HG02798 (cell line): Measurements from ENCODE around the gene IL17RC.
"Not testable (repeated sequence)": the region's sequence is repeated elsewhere in the genome, so short reads cannot be mapped to it uniquely, and the experiment has no call there.

ENCODE experiments used
- ATAC-seq: cut with Tn5 transposase; IDR thresholded peaks from one replicate; pipeline ENCODE4 v1.9.1; 2021; ENCODE audit warnings: mild to moderate bottlenecking; ENCODE audit not compliant: unreplicated experiment, poor library complexity

The IL17RC gene

DNA sequence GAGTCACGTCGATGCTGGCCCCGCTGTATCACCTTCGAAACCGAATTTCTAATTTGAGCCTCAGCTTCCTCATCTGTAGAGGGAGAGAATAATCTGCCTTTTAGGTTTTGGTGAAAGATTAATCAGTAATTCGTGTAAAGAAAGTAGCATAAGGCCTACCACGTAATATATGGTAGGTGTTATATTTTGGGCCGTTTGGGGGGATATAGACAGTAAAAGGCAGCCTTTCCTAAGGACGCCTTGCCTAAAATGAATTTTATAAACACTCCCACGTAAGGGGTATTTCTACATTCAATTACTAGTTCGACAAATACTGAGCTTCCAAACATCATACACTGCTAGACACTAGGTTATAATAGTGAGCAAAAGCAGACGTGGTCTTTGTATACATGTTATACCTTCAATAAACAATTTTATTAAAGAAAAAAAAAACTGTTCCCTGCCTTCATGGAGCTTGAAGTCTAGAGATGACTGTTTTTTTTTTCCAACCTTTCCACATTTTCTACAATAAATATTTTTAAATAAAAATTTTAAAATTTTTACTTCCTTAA lies 25.8 kb upstream of the IL17RC start:
- no peak for ATAC-seq

DNA sequence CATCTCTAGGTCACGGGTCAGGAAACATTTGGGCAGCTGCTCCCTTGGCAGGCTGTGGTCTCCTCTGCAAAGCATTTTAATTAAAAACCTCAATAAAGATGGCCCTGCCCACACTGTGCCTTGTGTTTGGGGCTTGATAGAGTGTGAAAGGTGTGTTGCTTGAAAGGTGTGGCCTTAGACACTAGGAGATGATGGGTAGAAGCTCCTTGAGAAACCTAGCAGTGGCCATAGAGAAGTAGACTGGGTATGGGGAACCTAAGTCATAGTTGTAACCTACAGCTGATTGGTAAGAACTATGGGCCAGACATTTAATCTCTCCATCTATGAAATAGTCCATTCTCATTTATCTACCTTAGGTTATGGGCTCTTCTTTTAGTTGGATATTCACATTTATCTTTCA lies 23.2 kb upstream of the IL17RC start:
- ATAC-seq = no peak

DNA sequence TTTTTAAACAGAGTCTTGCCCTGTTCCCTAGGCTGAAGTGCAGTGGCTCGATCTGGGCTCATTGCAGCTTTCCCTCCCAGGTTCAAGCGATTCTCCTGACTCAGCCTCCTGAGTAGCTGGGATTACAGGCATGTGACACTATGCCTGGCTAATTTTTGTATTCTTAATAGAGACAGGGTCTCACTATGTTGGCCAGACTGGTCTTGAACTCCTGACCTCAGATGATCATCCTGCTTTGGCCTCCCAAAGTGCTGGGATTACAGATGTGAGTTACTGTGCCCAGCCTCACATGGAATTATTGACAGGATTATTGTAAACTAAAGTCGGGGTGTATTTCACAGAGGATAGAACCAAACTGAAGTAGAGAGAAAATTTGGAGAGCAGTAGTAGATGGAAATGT lies 21.2 kb upstream of the IL17RC start:
- not testable (repeated sequence) for ATAC-seq

DNA sequence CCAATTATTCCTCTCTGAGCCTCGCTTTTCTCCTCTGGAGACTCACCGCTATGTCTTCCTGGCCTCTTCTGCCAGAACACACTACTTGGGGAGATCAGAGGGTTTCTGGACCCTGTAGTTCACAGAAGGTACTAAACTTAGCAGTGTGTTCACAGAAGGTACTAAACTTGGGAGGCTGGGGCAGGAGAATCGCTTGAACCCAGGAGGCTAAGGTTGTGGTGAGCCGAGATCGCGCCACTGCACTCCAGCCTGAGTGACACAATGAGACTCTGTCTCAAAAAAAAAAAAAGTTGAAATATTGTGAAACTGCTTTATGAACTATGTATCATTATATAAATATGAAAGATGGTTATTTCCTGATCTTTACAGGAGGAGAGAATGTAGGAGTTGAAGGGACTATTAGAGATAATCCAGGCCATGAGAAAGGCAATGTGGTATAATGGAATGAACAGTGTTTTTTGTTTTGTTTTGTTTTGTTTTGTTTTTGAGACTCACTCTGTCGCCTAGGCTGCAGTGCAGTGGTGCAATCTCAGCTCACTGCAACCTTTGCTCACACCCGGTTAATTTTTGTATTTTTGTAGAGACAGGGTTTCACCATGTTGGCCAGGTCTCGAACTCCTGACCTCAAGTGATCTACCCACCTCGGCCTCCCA lies 20.0 kb upstream of the IL17RC start:
- ATAC-seq = not testable (repeated sequence)

GRCh38 chr3:9897408-9898372 lies 19.2 kb upstream of the IL17RC start:
- peak; percentile 50 for ATAC-seq

- no peak for ATAC-seq
These were observed 18.2 kb upstream of the IL17RC start for GRCh38 chr3:9898467-9899241.

GRCh38 chr3:9899289-9899791 lies 17.6 kb upstream of the IL17RC start:
- no peak for ATAC-seq

DNA sequence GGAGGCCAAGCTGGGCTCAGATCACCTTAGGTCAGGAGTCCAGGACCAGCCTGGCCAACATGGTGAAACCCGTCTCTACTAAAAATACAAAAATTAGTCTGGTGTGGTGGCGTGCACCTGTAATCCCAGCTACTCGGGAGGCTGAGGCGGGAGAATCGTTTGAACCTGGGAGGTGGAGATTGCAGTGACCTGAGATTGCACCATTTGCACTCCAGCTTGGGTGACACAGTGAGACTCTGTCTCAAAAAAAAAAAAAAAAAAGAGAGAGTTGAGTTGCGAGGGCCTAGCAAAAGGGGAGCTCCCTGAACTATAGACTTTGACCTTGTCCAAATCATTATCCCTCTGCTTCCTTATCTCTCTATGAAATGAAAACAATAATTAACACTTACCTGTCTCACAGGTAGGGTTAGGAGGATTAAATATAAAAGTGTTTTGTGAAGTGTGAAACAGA lies 15.9 kb upstream of the IL17RC start:
- not testable (repeated sequence) for ATAC-seq

- no peak for ATAC-seq
These were observed 14.9 kb upstream of the IL17RC start for GRCh38 chr3:9901967-9902366.

DNA sequence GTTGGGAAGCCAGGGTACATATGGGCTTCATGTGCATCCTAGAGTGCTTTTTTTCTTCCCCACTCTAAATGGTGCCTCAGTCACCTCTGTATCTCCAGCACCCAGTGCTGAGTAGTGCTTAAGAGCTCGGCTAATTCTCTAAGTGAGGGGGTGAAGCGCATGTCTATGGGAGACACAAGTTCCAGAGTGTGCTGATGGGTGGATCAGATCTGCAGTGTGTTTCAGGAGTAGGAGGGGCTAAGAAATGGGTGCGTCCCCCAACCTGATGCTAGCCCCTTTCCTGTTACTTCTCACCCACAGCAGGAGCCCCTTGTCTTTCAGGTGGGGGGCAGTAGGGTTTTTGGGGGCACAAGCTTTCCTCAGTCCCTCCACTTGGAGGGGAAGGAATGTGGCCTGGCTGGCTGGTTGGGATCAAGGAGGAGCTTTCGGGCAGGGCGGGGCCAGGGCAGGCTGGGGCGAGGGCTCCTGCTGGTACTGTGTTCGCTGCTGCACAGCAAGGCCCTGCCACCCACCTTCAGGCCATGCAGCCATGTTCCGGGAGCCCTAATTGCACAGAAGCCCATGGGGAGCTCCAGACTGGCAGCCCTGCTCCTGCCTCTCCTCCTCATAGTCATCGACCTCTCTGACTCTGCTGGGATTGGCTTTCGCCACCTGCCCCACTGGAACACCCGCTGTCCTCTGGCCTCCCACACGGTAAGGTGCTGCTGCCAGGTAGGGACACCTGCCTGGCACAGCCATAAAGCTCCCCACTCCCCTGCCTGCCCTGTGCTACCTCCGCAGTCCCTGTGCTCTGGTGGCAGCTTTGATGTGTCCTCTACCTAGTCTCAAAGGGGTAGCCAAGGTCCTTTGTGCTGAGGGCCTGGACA lies 14.3 kb upstream of the IL17RC start, which contains the start of gene IL17RE:
Gene IL17RE (plus strand): TSS at position 477 of the 866 bp plus-strand sequence. CDS start 85 bp downstream, at position 562.
- ATAC-seq = no peak

- ATAC-seq = no peak
These were observed 13.7 kb upstream of the IL17RC start for GRCh38 chr3:9903238-9903624.

- no peak for ATAC-seq
These were observed 13.0 kb upstream of the IL17RC start for GRCh38 chr3:9903904-9904303.

DNA sequence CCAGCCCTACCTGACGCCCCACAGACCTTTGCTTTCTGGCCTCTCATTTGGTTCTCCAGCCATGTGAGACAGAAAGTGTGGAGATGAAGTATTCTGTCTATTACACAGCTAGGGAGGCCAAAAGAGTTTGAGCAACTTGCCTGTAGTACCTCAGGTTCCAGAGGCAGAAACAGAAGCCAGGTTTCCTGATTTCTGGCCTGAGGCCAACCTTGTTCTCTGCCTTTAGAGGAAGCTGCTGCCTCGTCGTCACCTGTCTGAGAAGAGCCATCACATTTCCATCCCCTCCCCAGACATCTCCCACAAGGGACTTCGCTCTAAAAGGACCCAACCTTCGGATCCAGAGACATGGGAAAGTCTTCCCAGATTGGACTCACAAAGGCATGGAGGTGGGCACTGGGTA lies 10.4 kb upstream of the IL17RC start:
- ATAC-seq = no peak

GRCh38 chr3:9908286-9908685 lies 8.6 kb upstream of the IL17RC start:
- ATAC-seq = no peak

GRCh38 chr3:9909221-9910013 lies 7.5 kb upstream of the IL17RC start:
- ATAC-seq = no peak

GRCh38 chr3:9911863-9912262 lies 5.0 kb upstream of the IL17RC start:
- ATAC-seq = no peak

- ATAC-seq = no peak
These were observed 4.5 kb upstream of the IL17RC start for GRCh38 chr3:9912294-9912935.

GRCh38 chr3:9913601-9914000 lies 3.3 kb upstream of the IL17RC start:
- no peak for ATAC-seq
